DMS114 treated with DMSO at 0.1 percent for 48 hours (cell line): ENCODE data around the gene PRR12.

Source experiments
- DNase-seq: peaks from one replicate; lab custom pipeline; 2025; ENCODE audit not compliant: unreplicated experiment; lab: John Stamatoyannopoulos, UW

Gene PRR12

DNA sequence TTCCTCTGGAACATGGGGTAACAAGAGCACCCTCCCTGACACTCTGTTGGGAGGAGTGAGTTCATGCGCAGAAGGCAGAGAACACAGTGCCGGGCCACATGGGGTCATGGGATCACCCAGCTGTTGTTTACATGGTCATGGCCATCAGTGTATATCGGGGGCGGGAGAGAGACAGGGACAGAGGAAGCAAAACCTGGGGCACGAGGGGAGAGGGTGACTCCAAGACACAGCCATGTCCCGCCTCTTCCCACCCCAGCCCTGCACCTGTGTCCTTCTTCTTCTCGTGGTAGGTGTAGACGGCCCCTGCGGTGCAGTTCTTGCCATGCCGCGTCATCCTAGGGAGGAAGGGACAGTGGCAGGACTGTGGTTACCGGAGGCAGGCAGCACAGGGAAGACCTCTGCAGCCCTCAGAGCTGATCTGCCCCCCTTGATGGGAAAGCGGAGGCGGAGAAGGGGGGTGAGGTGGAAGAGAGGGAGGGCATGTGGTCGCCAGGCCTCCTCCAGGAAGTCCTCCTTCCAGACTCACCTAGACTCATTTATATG, 30.6 kb upstream of the PRR12 start:
- DNase-seq = no peak

DNA sequence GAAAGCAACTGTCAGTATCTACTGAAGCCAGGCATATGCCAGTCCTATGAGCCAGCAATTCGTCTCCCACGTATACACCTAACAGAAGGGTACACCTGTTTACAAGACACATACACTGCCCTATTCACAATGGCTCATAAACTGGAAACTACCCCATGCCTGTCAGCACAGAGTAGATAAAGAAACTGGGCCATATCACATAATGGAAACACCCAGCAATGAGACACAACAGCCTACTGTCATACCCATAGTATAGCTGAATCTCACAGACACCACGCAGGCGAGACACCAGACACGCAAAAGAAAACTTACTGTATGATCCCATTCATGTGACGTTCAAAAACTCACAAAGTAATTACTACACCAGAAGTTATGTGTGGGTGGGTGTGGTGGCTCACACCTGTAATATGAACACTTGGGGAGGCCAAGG, 26.4 kb upstream of the PRR12 start:
- DNase-seq = no peak

DNA sequence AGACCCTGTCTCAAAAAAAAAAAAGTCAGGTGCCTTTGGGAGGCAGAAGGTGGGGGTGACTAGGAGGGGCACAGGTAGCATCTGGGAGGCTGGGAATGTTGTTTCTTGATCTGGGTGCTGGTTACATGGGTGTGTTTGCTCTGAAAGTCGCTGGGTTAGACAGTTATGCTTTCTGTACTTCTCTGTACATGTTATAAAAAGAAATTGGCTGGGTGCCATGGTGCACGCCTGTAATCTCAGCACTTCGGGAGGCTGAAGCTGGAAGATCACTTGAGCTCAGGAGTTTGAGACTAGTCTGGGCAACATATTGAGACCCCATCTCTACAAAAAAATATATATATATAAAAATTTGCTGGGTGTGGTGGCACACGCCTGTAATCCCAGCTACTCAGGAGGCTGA, 25.7 kb upstream of the PRR12 start:
- DNase-seq = no peak

DNA sequence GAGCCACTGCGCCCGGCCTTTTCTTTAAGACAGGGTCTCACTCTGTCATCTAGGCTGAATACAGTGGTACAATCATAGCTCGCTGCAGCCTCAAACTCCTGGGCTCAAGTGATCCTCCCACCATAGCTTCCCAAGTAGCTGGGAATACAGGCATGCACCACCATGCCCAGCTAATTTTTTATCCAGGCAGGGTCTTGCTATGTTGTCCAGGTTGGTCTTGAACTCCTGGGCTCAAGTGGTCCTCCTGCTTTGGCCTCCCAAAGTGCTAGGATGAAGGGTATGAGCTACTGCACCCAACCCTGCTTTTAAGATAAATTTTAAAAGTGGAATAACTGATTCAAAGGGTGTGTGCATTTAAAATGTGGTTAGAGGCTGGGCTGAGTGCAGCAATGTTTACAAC, 24.7 kb upstream of the PRR12 start:
- DNase-seq = no peak

DNA sequence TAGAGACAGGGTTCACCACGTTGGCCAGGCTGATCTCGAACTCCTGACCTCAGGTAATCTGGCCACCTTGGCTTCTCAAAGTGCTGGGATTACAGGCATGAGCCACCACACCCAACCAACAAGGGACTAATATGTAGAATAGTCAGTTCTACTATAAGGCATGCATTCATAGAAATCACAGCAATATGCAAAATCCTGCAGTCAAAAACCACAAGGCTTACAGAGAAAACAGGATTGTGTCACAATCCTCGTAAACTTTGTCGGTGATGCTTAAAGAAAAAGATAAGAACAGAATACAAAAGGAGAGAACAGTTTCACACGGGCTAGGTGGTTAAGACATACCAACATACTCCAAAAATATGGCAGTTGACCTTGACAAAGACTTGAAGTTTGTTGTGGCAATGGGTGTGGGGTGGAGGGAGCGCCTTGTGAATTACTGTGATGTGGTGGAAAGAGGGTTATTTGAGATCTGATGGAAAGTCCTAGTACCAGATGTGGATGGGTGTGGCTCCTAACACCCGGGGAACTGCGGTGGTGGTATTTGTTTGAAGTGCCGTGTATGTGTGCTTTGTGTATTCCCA, 23.0 kb upstream of the PRR12 start:
- DNase-seq = no peak

DNA sequence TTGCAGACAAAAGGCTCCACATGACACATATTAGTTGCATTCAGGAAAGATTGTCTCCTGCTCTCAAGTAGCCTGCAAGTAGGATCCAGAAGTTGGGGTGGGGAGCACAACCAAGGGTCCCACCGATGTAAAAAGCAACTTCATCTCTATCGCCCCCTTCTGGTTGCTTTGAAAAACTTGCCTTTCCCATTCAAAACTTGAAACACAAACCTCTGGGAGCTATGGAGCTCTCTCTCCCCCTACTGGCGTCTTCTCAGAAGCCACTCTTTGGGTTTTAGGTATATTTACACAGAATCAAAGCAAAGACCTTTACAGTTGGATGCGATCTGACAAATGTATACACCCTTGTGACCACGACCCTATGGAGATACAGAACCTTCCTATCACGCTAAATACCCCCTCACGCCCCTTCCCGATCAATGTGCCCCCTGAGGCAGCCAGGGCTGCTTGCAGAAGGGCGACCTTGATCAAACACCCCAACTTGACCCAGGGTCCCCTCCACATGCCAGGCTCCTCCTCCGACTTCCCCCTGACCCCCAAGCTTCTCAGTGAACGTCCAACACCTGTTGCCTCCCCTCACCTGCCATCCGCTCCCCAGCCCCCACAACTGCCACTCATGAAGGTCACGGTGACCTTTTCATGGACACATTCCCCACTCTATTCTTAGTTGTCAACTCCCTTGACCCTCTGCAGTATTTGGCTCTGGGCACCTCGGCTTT, 20.7 kb upstream of the PRR12 start:
- peak; percentile 68 for DNase-seq

DNA sequence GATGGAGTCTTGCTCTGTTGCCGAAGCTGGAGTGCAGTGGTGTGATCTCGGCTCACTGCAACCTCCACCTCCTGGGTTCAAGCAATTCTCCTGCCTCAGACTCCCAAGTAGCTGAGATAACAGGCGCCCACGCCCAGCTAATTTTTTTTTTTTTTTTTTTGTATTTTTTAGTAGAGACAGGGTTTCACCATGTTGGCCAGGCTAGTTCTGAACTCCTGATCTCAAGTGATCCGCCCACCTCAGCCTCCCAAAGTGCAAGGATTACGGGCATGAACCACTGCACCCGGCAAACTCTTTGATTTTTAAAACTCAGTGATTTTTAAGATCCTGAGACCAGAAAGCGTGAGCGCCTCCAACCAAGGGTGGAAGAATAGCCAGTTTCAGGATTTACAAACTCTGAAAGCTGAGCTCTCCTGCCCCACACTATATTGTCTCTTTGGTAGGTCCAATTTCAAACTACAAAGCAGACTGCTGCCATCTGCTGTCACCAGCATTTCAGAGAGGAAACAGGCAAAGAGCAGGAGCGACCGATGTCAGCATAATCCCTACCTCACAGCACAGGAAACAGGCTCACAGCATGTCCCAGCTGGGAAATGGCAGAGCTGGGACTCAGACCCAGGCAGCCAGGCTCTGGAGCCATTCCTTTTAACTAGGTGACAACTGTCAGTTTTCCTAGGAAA, 19.8 kb upstream of the PRR12 start:
- no peak for DNase-seq

DNA sequence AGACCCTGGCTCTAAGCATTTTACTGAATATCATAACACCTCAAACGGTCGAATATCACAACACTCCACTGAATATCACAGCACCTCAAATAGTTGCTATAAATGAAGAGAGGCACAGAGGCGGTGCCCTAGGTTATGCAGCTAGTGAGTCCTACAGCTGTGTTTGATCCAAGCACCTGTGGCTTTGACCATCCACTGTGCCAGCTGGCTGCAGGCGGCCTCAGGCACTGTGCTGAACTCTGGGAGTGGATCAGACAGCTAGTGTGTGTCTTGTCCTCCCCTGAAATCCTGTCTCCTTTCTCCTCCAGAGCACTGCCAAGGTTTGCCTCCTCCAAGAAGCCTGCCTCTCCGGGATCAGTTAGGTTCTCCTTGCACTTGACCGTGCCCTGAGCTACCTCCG, 18.0 kb upstream of the PRR12 start:
- DNase-seq = no peak

DNA sequence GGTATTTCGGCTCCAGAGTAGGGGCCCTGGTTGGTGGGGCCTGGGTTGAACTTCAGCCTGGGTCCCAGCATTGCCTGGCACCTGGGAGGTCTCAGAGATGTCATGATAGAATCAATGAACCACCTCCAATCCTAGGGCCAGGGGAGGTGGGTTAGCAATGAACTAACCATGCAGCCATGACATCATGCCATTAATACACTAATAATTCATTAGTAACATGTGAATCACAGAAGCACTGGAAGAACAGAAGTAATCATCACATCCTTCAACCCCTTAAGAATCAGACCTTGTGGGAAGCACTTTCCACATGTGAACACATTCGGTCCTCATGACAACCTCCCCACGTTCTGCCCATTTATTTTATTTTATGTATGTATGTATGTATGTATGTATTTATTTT, 17.6 kb upstream of the PRR12 start:
- no peak for DNase-seq

DNA sequence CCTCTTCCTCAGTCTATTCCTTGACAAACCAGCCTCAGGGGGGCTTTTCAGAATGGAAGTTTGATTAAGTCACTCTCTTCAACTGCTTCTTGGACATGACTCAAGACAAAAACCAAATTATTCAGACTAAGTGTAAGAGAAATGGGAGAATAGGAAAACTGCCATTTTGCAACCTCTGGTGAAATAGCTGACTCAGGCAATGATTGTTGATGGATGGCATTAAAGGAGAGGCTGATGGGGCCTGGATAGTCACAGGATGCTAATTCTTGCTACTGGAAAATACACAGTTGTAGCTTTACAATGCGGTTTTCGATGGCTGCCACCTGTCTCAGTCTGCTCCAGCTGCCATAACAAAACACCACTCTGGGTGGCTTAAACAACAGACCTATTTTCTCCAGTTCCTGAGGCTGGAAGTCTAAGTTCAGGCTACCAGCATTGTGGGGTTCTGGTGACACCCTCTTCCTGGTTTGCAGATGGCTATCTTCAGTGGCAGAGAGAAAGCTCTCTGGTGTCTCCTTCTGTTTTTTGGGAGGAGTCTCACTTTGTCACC, 16.7 kb upstream of the PRR12 start:
- no peak for DNase-seq

DNA sequence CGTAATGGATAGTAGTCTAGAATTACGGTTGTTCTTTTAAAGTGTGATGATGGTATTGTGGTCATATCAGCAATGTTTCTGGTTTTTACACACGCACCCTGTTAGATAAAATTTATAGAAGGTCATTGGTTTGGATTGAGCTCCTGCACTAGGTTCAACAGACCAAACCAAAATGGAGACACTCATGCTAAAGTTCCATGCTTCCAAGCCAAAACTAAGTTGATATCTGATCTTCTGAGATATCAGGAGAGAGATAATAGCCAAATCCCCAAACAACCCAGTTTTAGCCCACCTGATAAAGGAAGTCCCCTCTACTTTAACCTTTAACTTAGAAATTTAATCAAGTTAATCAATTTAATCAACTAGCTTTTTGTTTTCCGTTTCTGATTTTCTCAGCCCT, 11.8 kb upstream of the PRR12 start:
- DNase-seq = no peak

DNA sequence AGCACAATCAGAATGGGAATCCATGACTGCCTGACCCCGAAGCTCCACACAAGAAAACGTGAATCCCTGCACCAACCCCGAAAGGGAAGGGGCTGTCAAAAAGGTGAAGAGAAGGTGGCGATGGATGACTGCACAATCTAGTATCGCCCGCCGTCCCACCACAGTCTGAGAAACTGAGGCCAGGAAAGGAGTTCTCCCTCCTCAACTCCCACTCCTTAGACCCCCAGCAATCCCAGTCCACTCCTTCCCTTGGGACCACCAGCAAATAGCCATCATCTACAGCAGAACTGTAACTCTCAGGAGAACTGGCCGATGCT, 11.1 kb upstream of the PRR12 start:
- DNase-seq = no peak

DNA sequence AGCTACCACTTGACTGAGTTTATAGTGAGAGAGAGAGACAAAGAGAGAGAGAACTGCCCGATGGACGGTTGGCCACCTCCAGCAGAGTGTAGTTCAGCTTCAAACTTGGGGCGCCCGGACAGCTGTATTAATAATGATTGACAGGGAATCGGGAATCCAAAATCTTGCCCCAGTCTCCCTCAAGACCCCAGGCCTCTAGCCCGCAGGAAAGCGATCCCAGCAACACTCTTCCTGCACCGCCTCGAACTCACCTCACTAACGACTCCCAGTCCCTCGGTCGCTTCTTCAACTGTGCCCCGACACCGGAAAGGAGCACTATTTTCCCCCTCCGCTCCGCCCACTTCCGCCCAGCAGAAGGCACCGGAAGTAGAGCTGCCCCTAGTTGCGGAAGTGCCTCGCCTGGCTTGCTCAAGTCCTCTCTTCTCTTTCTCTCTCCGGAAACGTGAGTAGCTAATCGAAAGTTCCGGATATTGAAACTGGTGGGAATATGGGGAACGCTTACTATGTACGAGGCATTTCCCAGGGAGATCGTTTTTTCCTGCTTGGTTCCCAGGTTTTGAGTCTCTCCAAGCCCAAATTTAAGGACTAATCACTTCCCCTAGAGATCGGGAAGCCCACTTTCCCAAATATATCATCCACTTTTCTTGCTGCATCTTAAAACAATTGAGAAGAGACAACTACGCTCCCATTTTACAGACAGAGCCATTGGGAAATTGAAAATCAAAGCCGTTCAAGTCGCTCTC, 10.5 kb upstream of the PRR12 start, which contains the start of gene NOSIP:
Gene NOSIP, minus strand, starts transcription at position 293 of the 743 bp plus-strand sequence. CDS start 19,865 bp downstream, outside the sequence.
- peak; percentile 81 for DNase-seq

DNA sequence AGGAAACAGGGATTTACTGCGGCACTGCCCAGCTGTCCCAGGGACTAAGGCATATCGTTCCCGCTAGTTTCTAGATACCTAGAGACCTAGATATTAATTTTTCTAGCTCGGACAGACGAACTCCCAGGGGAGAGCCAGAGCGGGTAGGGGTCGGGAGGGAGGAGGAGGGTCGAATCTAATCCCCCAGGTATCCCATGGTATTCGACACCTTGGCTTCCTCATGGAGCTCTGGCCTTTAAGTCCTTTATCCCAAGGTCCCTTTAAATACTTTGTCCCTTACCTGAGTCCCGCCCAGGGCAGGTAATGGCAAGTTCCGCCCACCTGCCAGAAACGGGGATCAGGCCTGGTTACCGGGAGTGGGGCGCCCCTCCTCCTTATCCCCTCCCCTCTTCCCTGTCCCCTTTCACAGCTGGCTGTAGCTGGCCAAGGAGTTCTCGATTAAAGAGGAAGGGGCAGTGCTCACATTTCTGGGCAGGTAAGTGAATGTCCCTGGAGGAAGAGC, 9.9 kb upstream of the PRR12 start, which contains the start of gene PRRG2:
Gene PRRG2, plus strand, starts transcription at position 310 of the 502 bp plus-strand sequence. CDS start 1,904 bp downstream, outside the sequence.
- DNase-seq = no peak

DNA sequence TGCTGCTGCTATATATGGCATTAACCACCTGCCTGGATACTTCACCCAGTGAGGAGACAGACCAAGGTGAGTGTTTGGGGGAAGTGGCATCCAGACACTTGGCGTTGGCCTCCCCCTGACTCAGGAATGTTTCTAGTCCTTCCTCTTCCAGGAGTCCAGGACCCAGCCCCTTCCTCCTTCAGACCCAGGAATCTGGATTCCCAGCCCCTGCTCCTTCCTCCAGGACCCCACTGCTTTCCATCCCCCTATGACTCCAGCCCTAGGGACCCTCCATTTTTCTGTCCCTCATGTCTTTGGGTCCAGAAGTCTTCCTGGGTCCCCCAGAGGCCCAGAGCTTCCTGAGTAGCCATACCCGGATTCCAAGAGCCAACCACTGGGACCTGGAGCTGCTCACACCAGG, 7.7 kb upstream of the PRR12 start:
- no peak for DNase-seq

DNA sequence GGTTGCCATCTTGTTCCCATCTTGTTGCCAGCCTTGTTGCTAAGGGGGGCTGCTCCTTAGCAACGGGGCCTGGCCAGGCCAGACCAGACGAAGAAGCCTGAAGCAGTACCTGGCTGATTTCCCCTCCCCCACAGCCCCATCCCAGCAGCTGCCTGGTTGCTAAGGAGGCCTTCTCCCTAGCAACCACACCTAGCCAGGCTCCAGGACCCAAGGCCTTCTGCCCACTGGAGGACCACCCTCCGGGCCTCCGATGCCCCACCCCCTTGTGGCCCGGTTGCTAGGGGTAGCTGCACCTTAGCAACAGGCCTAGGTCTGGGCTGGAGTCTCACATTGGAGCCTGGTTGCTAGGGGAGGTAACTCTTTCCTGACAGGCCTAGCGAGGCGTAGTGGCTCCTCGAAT, 6.0 kb upstream of the PRR12 start:
- no peak for DNase-seq

DNA sequence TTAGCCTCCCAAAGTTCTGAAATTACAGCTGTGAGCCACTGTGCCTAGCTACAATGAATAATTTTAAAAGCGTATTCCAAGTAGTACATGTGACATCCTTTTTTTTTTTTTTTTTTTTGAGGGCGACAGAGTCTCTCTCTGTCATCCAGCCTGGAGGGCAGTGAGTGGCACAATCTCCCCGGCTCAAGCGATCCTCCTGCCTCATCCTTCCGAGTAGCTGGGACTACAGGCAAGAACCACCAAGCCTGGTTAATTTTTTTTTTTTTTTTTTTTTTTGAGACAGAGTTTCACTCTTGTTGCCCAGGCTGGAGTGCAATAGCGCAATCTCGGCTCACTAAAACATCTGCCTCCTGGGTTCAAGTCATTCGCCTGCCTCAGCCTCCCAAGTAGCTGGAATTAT, 3.8 kb upstream of the PRR12 start:
- no peak for DNase-seq

DNA sequence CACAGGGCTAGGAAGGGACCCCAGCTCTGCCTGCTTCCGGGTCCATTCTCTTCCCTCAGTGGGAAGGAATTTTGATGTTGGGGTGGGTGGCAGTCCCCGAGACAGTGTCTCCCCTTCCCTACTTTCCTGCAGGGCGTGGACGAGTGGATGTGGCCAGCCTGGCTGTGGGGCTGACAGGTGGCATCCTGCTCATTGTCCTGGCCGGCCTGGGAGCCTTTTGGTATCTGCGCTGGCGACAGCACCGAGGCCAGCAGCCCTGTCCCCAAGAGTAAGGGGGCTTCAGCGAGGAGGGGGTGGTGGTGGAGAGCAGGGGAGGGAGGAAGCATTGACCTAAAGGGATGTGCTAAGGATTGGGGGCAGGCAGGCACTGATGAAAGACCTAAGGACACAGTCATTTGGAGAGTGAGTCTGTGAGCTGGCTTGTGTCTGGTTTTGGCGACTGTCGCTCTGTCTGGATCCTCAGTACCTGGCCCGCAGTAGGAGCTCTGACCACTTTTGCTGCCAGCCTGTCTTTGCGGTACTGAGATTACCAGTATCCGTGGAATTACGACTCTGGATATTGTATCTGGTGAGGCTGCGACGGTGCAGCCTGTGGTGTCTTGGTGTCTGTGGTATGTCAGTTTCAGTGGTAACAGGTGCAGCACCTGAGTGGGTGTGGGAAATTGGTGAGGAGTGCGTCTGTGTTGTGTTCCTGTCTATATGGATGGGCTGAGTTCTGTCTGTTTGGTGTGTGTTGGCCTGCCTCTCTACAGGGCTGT, 2.4 kb upstream of the PRR12 start:
- DNase-seq = no peak

DNA sequence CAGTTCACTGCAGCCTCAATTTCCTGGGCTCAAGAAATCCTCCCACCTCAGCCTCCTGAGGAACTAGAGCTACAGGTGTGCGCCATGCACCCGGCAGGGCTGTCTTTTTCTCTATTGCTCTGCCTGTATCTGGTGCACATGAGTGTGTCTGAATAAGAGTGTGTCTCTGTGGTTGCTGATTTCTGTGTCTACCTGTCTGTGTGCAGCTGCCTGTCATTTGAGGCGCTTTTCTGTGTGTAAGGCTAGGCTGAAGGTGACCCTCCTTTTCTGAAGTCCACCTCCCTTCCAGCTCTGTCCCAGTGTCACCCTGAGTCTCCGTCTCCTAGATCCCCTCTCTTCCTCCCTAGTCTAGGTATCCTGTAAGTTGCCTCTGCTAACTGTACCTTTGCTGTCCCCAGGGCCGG, 1.5 kb upstream of the PRR12 start:
- DNase-seq = no peak
